ENCODE data around the gene SIGLEC8.
"Not testable (repeated sequence)": the region's sequence is repeated elsewhere in the genome, so short reads cannot be mapped to it uniquely, and the experiment has no call there.

The SIGLEC8 gene

DNA sequence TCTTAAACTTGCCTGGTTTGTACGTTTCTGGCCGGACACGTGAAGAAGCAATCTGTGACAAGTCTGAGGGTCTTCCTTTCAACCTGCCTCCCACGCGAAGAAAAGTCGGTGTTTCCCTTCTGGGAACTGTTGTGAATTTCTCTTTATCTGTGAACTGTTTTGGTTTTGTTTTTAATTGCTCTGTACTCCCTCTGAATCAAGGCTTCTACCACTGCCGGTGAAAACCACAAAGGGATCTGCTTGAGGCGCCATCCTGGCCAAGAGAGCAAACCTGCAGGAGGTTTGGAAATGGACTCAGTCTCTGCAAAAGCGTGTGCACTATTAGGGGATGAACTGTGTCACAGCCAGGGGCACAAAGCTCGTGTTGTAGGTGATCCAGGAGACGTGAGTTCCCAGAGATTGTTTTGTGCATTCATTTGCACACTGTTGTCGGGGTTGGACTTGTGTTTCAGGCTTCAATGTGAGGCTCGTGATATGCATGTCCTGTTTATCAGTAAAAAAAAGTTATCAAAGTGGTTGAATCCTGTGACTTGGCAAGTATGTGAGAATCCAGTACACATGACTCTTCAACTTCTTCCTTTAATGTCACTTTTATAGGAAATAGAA lies 9.7 kb downstream of the SIGLEC8 start:
- TF ChIP-seq, protein P1, sequence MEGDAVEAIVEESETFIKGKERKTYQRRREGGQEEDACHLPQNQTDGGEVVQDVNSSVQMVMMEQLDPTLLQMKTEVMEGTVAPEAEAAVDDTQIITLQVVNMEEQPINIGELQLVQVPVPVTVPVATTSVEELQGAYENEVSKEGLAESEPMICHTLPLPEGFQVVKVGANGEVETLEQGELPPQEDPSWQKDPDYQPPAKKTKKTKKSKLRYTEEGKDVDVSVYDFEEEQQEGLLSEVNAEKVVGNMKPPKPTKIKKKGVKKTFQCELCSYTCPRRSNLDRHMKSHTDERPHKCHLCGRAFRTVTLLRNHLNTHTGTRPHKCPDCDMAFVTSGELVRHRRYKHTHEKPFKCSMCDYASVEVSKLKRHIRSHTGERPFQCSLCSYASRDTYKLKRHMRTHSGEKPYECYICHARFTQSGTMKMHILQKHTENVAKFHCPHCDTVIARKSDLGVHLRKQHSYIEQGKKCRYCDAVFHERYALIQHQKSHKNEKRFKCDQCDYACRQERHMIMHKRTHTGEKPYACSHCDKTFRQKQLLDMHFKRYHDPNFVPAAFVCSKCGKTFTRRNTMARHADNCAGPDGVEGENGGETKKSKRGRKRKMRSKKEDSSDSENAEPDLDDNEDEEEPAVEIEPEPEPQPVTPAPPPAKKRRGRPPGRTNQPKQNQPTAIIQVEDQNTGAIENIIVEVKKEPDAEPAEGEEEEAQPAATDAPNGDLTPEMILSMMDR (IDR thresholded peaks at IDR 0.05; ENCODE audit: low read depth, low read length): no peak
- no peak for DNase-seq (ENCODE audit: low read depth, low spot score)
- in situ Hi-C loops (cut with HindIII; ENCODE audit: low sequenced_read_pairs): no loop called here

GRCh38 chr19:51448011-51448410 lies 10.2 kb downstream of the SIGLEC8 start:
- in situ Hi-C loops (cut with HindIII; ENCODE audit: low sequenced_read_pairs): no loop called here
- TF ChIP-seq, protein P1 (IDR thresholded peaks at IDR 0.05; ENCODE audit: low read depth, low read length): no peak
- DNase-seq (ENCODE audit: low read depth, low spot score): no peak
- H3K4me3 ChIP-seq (ENCODE audit: low read depth, low read length): no peak overlapping the region

More for the DNA sequence above, 9.7 kb downstream of the SIGLEC8 start:
- no peak overlapping the region for H3K4me3 ChIP-seq (ENCODE audit: low read depth, low read length)

DNA sequence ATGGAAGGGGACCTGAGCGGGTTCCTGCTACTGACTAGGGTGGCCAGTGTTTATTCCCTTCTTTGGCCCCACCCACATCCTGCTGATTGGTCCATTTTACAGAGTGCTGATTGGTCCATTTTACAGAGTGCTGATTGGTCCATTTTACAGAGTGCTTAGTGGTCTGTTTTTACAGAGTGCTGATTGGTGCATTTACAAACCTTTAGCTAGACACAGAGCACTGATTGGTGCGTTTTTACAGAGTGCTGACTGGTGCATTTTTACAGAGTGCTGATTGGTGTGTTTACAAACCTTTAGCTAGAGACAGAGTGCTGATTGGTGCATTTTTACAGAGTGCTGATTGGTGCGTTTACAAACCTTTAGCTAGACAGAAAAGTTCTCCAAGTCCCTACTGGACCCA lies 10.7 kb downstream of the SIGLEC8 start:
- in situ Hi-C loops (cut with HindIII; ENCODE audit: low sequenced_read_pairs); DNase-seq (ENCODE audit: low read depth, low spot score): not testable (repeated sequence)

DNA sequence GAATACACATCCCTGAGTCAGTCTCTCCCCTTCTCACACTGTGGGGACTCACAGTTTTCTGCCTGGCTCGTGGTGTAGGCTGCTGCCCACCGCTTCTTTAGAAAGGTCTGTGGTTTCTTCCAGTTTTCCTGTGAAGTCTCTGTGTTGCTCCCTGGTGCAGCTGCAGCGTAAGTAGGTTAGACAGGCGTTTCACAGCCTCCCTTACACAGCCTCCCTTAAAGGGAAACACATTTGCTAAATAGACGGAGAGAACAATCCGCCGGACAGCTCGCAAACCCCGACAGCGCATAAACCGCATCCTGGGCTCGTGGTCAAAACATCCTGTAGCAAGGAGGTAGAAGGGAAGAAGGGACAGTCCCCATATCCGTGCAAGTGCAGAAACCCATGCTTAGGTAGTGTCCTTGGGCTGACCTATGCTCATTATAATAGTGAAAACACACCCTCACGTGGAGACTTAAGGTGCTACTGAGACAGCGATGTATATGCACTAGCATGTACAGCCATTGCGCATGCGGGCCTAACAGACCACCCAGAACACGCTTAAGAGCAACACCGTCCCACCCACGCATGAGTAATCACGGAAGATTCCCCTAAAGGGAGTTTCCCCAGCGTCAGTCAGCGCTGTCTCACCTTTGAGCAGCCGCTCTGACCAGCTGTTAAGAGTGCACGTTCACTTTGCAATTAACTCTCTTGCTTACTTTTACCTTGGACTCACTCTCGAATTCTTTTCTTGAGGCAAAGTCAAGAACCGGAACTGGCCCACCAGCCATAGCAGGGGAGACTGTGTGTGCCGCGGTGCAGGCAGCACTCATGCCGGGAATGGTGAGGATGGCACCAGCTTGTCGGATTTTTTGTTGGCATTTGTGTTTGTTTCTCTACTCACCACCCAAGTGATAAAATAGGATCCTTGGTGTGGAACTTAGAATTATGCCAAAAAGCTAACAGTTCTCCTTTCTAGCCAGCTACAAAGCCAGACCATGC lies 16.6 kb downstream of the SIGLEC8 start:
- TF ChIP-seq, protein P1 (IDR thresholded peaks at IDR 0.05; ENCODE audit: low read depth, low read length): no peak
- no peak for DNase-seq (ENCODE audit: low read depth, low spot score)
- in situ Hi-C loops (cut with HindIII; ENCODE audit: low sequenced_read_pairs): no loop called here
- no peak overlapping the region for H3K4me3 ChIP-seq (ENCODE audit: low read depth, low read length)

More for the DNA sequence above, 10.7 kb downstream of the SIGLEC8 start:
- H3K4me3 ChIP-seq (ENCODE audit: low read depth, low read length): not testable (repeated sequence)

- TF ChIP-seq, protein P1 (IDR thresholded peaks at IDR 0.05; ENCODE audit: low read depth, low read length): no peak
- no peak for DNase-seq (ENCODE audit: low read depth, low spot score)
- no peak overlapping the region for H3K4me3 ChIP-seq (ENCODE audit: low read depth, low read length)
- in situ Hi-C loops (cut with HindIII; ENCODE audit: low sequenced_read_pairs): no loop called here
These were observed 17.3 kb downstream of the SIGLEC8 start for GRCh38 chr19:51440846-51441409.

GRCh38 chr19:51440052-51440451 lies 18.2 kb downstream of the SIGLEC8 start:
- in situ Hi-C loops (cut with HindIII; ENCODE audit: low sequenced_read_pairs): no loop called here
- TF ChIP-seq, protein P1 (IDR thresholded peaks at IDR 0.05; ENCODE audit: low read depth, low read length): no peak
- DNase-seq (ENCODE audit: low read depth, low spot score): no peak
- no peak overlapping the region for H3K4me3 ChIP-seq (ENCODE audit: low read depth, low read length)
